WERI-Rb-1 (cell line): Measurements from ENCODE around the gene LILRB3.

Experiments used
- DNase-seq: peaks from one replicate; pipeline ENCODE4 v3.0.0-alpha.2; 2020
- H3K27ac ChIP-seq: fragments of 250-450 bp; sonication (Bioruptor Pico); 2 replicates; pipeline ENCODE4 v1.5.1; 2020; ENCODE audit warnings: mild to moderate bottlenecking, moderate library complexity
- H3K27me3 ChIP-seq: fragments of 250-450 bp; sonication (Bioruptor Pico); 2 replicates; pipeline ENCODE4 v1.5.1; 2021; ENCODE audit warnings: mild to moderate bottlenecking, low read depth, moderate library complexity; ENCODE audit not compliant: insufficient read depth, severe bottlenecking
- H3K36me3 ChIP-seq: fragments of 250-450 bp; sonication (Bioruptor Pico); 2 replicates; pipeline ENCODE4 v1.5.1; 2020; ENCODE audit warnings: mild to moderate bottlenecking, moderate library complexity
- H3K4me3 ChIP-seq: 2 replicates; pipeline ENCODE4 v1.5.1; 2011; ENCODE audit warnings: low read depth, mild to moderate bottlenecking, control low read depth, low read length
- H3K9me3 ChIP-seq: fragments of 250-450 bp; sonication (Bioruptor Pico); 2 replicates; pipeline ENCODE4 v1.5.1; 2021; ENCODE audit warnings: mild to moderate bottlenecking, moderate library complexity; ENCODE audit not compliant: severe bottlenecking
- TF ChIP-seq, protein P1 (sequence below): IDR thresholded peaks from 2 replicates; pipeline ENCODE4 v1.5.1; 2011; ENCODE audit warnings: low read depth, mild to moderate bottlenecking, control low read depth, inconsistent platforms, low read length

The LILRB3 gene

DNA sequence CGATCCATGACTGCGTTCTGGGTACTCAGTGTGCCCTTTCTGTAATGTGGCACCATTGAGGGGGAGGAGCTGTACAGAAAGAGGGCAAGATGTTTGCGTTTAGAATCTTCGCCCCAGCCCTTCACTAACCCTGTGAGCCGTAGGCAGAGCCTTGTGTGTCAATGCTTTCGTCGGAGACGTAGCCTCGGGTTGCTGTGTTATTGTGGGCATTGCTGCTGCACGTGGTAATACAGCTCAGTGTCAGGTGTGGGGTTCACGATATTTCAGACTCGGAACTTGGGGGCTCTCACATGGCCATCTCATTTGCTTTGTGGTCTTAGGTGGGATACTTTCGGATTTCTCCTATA is 16.0 kb downstream of the LILRB3 start:
- TF ChIP-seq, protein P1, sequence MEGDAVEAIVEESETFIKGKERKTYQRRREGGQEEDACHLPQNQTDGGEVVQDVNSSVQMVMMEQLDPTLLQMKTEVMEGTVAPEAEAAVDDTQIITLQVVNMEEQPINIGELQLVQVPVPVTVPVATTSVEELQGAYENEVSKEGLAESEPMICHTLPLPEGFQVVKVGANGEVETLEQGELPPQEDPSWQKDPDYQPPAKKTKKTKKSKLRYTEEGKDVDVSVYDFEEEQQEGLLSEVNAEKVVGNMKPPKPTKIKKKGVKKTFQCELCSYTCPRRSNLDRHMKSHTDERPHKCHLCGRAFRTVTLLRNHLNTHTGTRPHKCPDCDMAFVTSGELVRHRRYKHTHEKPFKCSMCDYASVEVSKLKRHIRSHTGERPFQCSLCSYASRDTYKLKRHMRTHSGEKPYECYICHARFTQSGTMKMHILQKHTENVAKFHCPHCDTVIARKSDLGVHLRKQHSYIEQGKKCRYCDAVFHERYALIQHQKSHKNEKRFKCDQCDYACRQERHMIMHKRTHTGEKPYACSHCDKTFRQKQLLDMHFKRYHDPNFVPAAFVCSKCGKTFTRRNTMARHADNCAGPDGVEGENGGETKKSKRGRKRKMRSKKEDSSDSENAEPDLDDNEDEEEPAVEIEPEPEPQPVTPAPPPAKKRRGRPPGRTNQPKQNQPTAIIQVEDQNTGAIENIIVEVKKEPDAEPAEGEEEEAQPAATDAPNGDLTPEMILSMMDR: no peak
- no peaks in the 10 kb centered on the region for H3K27me3 ChIP-seq
- no peak for DNase-seq

DNA sequence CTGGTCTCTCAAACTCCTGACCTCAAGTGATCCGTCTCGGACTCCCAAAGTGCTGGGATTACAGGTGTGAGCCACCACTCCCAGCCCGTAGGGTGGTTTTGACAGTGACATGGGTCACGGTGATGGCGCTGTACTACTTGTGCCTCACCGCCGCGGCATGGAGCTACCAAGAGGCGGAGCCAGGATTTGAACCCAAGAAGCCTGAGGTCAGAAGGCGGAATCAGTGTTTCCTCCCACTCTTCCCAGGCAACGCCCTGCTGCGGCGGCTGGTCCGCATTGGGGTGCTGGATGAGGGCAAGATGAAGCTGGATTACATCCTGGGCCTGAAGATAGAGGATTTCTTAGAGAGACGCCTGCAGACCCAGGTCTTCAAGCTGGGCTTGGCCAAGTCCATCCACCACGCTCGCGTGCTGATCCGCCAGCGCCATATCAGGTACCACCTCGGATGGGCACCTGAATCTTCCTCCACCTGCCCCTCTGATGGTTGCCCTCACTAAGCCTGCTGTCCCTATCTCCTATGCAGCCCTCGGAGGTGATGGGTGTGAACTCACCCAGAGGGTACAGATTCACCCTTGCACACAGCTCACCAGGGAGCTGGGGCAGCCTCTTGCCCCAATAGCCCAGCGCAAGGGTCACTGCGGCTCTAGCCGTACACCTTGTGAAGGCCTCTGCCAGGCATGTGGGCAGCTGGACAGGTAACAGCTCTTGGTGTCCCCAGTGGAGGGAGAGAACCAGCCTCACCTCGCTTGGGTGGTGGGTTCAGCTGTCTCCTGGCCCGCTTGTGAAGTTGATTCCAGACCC is 16.6 kb downstream of the LILRB3 start:
- no peaks in the 10 kb centered on the region for H3K27me3 ChIP-seq
- H3K4me3 ChIP-seq: no peak overlapping the region
- DNase-seq: no peak
- TF ChIP-seq, protein P1: no peak
- H3K9me3 ChIP-seq: no peaks in the 10 kb centered on the region
- H3K36me3 ChIP-seq: peaks cover 89% of the 10 kb centered on the region
- H3K27ac ChIP-seq: no peak overlapping the region

More for the DNA sequence above, 16.0 kb downstream of the LILRB3 start:
- Histone ChIP-seq H3K36me3 (peaks cover 83% of the 10 kb centered on the region), H3K9me3 (no peaks in the 10 kb centered on the region), H3K4me3 (no peak overlapping the region), H3K27ac (no peak overlapping the region)

- DNase-seq: no peak
- Histone ChIP-seq H3K9me3 (no peaks in the 10 kb centered on the region), H3K27ac (no peak overlapping the region), H3K4me3 (no peak overlapping the region), H3K27me3 (no peaks in the 10 kb centered on the region), H3K36me3 (peaks cover 93% of the 10 kb centered on the region)
- TF ChIP-seq, protein P1: no peak
These were observed 17.9 kb downstream of the LILRB3 start for GRCh38 chr19:54204767-54205468.

GRCh38 chr19:54203151-54203611 is 19.6 kb downstream of the LILRB3 start:
- DNase-seq: no peak
- Histone ChIP-seq H3K27me3 (no peaks in the 10 kb centered on the region), H3K36me3 (peaks cover 75% of the 10 kb centered on the region), H3K27ac (no peak overlapping the region), H3K4me3 (no peak overlapping the region), H3K9me3 (no peaks in the 10 kb centered on the region)
- TF ChIP-seq, protein P1: no peak

DNA sequence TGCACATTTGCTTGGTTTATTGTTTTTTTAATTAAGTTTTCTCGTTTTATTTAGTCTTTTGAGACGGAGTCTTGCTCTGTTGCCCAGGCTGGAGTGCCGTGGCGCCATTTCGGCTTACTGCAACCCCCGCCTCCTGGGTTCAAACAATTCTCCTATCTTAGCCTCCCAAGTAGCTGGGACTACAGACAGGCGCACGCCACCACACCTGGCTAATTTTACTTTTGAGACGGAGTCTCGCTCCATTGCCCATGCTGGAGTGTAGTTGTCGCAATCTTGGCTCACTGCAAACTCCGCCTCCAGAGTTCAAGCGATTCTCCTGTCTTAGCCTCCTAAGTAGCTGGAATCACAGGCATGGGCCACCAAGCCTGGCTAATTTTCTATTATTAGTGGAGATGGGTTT is 20.8 kb downstream of the LILRB3 start:
- Histone ChIP-seq H3K27me3 (no peaks in the 10 kb centered on the region), H3K9me3 (no peaks in the 10 kb centered on the region), H3K4me3 (peak overlapping the region; percentile 90; the same call in 1 of the 2 replicates), H3K36me3 (peaks cover 72% of the 10 kb centered on the region), H3K27ac (no peak overlapping the region; the same call in 1 of the 2 replicates)
- TF ChIP-seq, protein P1: no peak
- DNase-seq: no peak
